Measurements from ENCODE around the gene RAB11FIP3.
"Not testable (repeated sequence)": the region's sequence is repeated elsewhere in the genome, so short reads cannot be mapped to it uniquely, and the experiment has no call there.

Gene RAB11FIP3, protein sequence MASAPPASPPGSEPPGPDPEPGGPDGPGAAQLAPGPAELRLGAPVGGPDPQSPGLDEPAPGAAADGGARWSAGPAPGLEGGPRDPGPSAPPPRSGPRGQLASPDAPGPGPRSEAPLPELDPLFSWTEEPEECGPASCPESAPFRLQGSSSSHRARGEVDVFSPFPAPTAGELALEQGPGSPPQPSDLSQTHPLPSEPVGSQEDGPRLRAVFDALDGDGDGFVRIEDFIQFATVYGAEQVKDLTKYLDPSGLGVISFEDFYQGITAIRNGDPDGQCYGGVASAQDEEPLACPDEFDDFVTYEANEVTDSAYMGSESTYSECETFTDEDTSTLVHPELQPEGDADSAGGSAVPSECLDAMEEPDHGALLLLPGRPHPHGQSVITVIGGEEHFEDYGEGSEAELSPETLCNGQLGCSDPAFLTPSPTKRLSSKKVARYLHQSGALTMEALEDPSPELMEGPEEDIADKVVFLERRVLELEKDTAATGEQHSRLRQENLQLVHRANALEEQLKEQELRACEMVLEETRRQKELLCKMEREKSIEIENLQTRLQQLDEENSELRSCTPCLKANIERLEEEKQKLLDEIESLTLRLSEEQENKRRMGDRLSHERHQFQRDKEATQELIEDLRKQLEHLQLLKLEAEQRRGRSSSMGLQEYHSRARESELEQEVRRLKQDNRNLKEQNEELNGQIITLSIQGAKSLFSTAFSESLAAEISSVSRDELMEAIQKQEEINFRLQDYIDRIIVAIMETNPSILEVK

DNA sequence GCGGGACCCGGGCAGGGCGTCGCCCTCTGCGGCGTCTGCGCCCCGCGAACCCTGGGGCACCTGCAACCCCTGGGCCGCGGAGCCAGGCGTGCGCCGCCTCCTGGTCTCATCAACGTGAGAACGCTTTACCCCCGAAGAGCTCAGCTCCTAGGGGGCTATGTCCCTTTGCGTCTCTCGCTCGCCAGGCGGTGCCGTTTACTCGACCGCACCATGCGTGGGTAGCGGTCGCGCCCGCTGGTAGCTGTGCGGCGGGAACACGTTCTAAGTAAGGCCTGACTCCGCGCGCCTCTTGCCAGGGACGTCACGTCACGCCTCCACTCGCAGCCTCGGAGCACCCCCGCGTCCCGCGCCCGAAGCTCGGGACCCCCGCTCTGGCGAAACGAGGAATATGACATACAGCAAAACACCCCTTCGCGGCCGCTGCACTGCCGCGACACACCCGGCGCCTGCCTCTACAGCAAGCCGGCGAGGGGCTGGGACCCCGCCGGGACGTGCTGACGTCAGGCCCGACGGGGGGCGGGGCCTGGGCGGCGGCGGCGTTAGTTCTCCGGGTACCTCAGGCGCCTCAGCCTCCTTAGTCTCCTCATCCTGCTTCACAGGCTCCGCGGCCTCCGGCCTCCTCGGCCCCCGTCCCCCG is at the start of gene RAB11FIP3:
Gene RAB11FIP3 (plus strand): TSS at position 568 of the 637 bp plus-strand sequence. CDS start 358 bp downstream, outside the sequence.
- DNase-seq, result peak; percentile 44 to 64

GRCh38 chr16:375927-376816 is 49.3 kb upstream of the RAB11FIP3 start:
- DNase-seq, result no peak

DNA sequence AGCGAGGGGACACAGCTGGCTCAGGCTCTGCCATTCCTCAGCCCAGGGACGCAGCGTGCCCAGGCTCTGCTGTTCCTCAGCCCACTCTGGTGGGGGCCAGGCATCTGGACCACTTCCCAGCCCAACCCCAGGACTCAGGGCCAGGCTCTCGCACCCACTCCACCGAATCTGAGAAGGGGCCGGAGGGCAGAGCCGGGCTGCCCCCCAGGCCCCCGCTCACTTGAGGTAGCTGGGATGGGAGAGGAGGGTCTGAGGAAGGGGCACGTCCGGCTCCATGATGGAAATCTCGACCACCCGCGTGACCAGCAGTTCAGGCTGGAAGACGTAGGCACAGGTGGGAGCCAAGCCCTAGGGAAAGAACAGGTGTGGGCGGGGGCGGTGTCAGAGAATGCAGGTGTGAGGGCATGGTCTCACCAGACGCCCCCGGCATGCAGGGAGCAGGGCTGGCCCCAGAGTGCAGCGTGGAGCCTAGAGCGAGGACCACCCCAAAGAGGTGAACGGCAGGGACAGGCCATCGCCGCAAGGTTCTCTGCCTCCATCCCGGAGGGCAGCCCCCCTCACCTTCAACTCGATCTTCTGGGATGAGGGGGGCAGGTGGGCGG is 48.5 kb upstream of the RAB11FIP3 start:
- no peak for DNase-seq

DNA sequence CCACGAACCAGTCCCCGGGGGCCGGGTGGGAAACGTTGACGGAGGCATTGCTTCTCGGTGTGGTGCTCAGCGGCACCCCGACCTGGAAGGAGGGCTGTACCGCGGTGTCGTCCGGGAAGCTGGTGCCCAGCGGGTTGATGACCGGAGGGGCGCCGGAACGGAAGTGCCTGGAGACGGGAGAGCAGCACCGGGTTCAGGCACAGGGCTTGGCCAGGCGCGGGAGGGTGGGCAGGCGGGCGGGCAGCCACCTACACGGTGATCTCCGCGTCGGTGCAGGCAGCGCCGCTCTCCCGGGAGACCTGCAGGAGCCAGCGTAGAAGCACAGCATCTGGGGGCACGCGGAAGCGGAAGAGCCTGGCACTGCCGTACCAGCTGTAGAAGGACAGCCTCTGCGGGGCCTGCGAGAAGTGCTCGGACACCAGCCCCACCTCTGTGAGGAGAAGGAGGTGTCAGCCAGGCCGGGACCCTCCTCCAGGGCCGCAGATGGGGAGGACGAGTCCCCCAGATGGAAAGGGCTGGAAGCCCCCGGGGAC is 48.0 kb upstream of the RAB11FIP3 start:
- DNase-seq, result no peak

DNA sequence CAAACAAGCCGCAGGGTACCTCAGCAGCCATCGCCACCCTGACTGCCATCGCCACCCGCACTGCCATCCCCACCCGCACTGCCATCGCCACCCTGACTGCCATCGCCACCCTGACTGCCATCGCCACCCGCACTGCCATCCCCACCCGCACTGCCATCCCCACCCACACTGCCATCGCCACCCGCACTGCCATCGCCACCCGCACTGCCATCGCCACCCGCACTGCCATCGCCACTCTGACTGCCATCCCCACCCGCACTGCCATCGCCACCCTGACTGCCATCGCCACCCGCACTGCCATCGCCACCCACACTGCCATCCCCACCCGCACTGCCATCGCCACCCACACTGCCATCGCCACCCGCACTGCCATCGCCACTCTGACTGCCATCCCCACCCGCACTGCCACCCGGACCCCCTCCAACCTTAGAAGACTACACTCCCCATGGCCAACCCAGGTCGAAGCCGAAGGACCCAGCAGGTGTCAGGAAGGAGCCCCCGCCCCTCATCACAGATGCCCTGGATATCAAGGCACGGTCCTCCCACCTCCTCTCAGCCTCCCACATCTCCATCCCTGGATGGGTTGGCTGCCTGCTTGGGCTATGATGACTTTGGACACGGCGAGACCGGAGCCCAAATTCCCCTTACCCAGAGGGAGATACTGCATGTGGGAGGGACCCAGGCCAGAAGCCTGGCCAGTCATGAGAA is 47.2 kb upstream of the RAB11FIP3 start:
- not testable (repeated sequence) for DNase-seq

DNA sequence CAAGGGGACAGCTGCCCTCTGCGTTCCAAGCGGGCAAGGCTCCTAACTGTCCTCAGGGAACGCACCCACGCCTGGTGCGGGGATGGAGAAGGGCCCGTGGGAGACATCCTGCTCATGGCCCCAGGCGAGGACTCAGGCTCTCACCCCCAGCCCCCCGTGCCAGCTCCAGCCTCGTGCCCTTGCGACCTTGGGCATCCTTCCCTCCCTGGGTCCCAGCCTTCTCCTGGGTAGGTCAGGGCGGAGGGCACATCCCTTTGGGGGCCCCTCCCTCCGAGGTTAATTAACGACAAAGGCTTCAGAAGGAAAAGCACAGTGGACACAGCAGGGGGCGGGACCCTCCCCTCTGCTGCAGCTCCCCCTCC is 46.6 kb upstream of the RAB11FIP3 start:
- no peak for DNase-seq

DNA sequence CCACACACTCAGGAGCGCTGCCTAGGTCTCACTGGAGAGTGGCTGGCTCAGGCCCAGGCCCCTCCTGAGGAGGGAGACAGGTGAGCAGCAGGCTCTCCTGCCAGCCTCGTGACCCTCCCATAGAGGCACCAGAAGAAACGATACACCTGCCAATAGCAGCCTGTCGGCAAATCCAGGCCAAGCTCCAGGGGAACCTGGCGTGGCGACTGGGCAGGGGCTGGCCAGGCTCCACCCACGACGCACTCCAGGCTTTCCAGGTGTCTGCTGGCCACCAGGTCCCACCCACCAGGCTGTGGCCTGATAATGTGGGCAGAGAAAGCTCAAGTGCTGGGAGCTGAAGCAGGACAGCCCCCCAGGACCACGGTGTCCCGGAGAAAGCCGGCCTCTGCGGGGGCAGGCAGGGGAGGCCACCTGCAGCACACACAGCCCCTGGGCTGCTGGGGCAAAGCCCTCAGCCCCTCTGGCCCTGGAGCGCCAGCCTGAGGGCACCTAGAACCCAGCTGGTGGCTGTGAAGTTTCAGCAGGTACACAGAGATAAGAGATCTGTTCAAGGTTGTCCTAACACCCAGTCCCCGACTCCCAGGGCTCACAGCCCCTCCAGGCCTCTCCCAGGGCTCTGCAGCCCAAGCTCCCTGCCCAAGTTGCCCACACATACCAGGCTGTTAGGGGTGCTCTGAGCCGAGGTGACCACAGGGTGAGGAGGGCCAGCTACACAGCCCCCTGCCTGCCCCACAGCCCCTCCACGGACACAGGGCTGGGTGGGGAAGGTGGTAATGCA is 46.1 kb upstream of the RAB11FIP3 start:
- no peak for DNase-seq

GRCh38 chr16:379961-380761 is 45.3 kb upstream of the RAB11FIP3 start:
- no peak for DNase-seq

GRCh38 chr16:380762-381011 is 44.8 kb upstream of the RAB11FIP3 start:
- DNase-seq, result no peak

- DNase-seq, result no peak
Measured at GRCh38 chr16:381012-381788, 44.2 kb upstream of the RAB11FIP3 start.

DNA sequence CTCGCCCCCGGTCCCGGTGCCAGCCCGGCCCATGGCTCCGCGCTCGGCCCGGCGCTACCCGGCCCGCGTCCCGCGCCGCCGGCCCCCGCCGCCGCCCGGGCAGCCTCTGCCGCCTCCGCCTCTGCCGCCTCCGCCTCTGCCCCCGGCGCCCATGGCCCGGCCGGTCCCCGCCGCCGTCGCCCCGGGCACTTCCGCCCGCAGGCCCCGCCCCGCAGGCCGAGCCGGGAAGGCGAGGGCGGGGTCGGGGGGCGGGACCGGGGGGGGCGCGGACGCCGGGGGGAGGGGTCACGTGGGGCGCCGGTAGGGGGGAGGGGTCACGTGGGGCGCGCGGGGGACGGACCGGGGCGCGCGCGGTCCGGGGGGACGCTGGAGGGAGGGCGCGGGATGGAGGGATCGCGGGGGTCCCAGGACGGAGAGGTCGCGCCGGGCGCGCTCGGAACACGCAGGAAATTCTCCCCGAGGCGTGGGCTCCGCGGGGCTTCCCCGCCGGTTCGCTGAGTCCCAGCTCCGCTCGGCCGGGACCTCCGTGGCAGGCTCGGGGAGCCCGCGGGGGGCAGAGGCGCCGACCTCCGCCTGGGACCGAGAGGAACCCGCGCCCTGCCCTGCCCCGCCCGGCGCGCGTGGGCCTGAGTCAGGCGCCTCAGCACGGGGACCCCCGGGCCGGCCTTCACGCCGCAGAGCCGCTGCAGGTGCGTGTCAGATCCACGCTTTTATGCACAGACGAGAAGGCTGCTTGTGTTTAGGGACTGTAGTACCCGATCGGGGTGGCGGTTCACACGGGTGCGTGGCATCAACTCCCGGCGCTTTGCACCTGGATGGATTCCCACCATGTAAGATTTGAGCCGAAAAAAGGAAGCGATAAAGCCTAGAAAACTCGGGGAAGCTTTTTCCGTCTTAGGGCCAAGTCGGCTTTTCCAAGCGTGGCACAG is 43.4 kb upstream of the RAB11FIP3 start, which contains the start of gene PGAP6:
Gene PGAP6 (minus strand): TSS at position 190 of the 929 bp plus-strand sequence. CDS start 157 bp downstream, at position 33.
- peak; percentile 21 to 33 for DNase-seq

DNA sequence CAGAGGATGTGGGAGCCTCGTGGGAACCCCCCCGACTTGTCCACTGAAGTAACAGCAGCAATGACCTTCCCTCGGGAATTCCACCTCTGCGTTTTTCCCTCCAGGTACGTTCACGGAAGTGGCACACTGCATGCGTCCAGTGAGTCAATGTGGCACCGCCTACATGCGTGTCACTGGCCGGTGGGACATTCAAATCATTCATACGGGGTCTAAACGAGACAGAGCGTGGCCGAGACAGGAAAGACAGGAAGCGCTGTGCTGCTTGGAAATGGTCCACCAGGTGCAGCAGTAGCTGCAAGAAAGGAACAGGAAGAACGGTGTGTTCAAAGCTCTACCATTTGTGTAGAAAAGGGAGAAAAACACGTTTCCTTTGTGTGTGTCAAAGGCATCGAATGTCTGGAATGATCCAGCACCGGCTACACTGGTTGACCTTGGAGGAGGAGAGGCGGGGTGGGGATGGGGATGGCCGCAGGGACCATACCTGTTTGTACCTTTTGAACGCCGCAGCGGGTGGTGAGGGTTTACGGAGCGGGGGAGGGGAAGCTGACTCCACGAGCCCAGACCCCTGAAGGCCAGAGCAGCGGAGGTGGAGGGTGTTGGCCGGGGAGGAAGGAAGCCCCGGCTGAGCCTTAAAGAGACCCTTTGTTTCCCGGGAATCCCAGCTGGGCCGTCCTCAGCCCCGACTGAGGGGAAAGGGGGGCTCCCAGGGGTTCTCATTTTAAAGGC is 42.0 kb upstream of the RAB11FIP3 start:
- no peak for DNase-seq

DNA sequence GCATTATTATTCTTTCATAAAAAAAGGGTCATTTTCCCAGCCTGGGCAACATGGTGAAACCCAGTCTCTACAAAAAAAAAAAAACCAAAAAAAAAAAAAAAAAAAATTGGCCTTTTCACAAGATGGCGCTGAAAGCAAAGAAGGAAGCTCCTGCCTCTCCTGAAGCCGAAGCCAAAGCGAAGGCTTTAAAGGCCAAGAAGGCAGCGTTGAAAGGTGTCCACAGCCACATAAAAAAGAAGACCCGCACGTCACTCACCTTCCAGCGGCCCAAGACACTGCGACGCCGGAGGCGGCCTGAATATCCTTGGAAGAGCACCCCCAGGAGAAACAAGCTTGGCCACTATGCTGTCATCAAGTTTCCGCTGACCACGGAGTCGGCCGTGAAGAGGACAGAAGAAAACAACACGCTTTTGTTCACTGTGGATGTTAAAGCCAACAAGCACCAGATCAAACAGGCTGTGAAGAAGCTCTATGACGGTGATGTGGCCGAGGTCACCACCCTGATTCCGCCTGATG is 38.8 kb upstream of the RAB11FIP3 start:
- DNase-seq, result no peak

- not testable (repeated sequence) for DNase-seq
Measured at GRCh38 chr16:387761-388666, 37.4 kb upstream of the RAB11FIP3 start.

DNA sequence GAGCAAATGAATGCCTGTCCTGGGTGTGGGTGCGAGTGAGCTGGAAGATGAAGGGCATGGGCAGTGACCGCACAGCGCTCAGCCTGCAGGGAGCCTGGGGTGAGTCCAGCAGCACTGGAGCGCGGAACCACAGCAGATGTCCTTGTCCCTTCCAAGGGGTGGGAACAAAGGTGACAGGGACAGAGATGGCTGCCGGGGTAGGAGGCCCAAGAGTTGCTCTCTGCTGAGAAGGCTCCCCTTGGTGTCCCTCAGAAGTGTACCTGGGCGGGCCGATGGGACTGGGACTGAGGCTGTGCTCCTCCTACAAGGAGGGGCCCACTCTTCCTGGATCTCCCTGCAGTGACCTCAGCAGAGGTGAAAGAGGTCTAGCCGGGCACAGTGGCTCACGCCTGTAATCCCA is 36.1 kb upstream of the RAB11FIP3 start:
- no peak for DNase-seq

DNA sequence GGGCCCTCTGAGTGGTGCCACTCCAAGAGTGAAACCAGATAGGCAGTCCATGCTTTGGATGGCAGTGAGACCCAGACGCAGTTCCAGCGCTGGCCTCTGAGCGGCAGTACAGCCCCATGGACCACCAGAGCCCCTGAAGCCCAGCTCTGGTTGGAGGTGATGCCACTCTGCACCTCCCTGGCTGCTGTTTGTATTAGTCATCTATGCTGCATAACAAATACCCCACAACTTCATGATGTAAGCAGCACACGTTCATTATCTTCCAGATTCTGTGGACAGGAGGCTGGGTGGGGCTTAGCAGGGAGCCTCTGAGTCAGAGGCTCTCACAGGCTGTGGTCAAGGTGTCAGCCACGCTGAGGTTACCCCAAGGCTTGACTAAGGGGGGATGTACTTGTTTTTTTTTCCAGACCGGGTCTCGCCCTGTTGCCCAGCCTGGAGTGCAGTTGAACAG is 33.5 kb upstream of the RAB11FIP3 start:
- peak; percentile 56 to 64 for DNase-seq

Data from AML-193 (cell line).